Measurements from ENCODE around the gene CORIN. TPM values are rescaled to one million over a fixed set of nuclear protein-coding genes. Genes with fewer than 3 reads are reported as not detected.

The CORIN gene
- total and polyA plus RNA-seq, 10 of the 15 experiments (the other 5 are each of a cell fraction or from before 2014, with no cell fraction given): 0.02 to 0.45 (median 0.09) TPM; not detected in 3

DNA sequence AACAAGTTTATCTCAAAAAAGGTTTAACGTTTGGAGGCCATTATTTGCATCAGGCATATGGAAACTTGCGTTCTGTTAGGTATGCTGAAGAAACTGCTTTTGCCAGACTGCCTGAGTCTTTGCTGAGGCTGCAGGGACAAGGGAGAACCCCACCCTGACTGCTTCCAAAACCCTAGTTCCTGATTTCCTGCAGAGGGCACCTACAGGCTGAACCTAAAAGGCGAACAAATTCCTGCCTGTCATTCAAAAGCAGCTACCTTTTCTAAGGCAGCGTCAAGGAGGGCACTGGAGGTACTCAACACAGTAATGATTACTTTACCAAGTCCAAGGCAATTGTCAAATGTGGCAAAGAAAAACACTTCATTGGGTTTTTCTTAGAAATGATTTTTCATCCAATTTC lies 578 bp upstream of the CORIN start:
- DNase-seq (ENCODE audit: low read depth, low spot score) (no peak), FAIRE-seq (no peak), ATAC-seq (no peak)
- Histone ChIP-seq H2AFZ (ENCODE audit: control insufficient read depth, low read depth, low read length) (no peak overlapping the region), H3K79me2 (ENCODE audit: control insufficient read depth, insufficient read depth, low read length) (no peaks in the 10 kb centered on the region), H3K27me3 (replicated peaks in 1 of 2; ENCODE audit: control insufficient read depth in 2 of 2, insufficient read depth in 2 of 2, low read length in 1 of 2) (no peaks in the 10 kb centered on the region), H3K4me1 (ENCODE audit: control insufficient read depth, insufficient read depth, low read length) (peaks cover 27% of the 10 kb centered on the region), H3K4me2 (ENCODE audit: control insufficient read depth, insufficient read depth) (no peak overlapping the region), H3K4me3 (no peak overlapping the region), H3K9me3 (replicated peaks; ENCODE audit: control insufficient read depth, insufficient read depth, low read length) (no peaks in the 10 kb centered on the region), H3K27ac (ENCODE audit: control insufficient read depth, insufficient read depth) (no peak overlapping the region), H3K36me3 (ENCODE audit: control insufficient read depth in 2 of 2, insufficient read depth in 2 of 2, low read length in 1 of 2) (0 out of 4 replicates have a peak, but pooled peaks cover 0 to 3% of the 10 kb centered on the region in 2 experiments), H3K9ac (ENCODE audit: control insufficient read depth, insufficient read depth, low read length) (no peak overlapping the region), H4K20me1 (ENCODE audit: control insufficient read depth, insufficient read depth) (no peaks in the 10 kb centered on the region)
- RAD21 ChIA-PET (ENCODE audit: unreplicated experiment): interaction anchor here (1.3 to 2.9 kb wide), 7 partner anchors 14 to 375 kb away, joined by 3 to 16 read pairs (median 9); partner anchors contain the start of gene COMMD8
- CTCF ChIA-PET: interaction anchor here (1.1 to 9.0 kb wide), 22 partner anchors 8 to 729 kb away, joined by 3 to 153 read pairs (median 8); no protein-coding TSS in a partner anchor
- SMC1A ChIA-PET (ENCODE audit: uncharacterized antibody, unreplicated experiment): interaction anchor here (1.1 to 2.4 kb wide), 11 partner anchors 11 to 152 kb away, joined by 3 to 30 read pairs (median 5); no protein-coding TSS in a partner anchor
- in situ Hi-C loops (cut with MboI): loop anchor here (5.0 kb wide), 1 partner anchor 151 kb away; no protein-coding TSS in a partner anchor
- WGBS (ENCODE audit: insufficient coverage, insufficient replicate concordance, low lambda C conversion rate, missing lambda C conversion rate): 90% methylated on average over 4 of the region's 4 CpGs
- POLR2A ChIA-PET: no interaction called here
- no TSS peak for BruUV-seq (replicated peaks)
- TF ChIP-seq RCOR1 (conservative IDR thresholded peaks at IDR 0.05; ENCODE audit: low read depth, low read length) (no peak), NFYB (IDR thresholded peaks at IDR 0.05; ENCODE audit: insufficient read depth, low read depth, low read length) (peak; percentile 37; the same call in 1 of the 2 replicates)
- intact Hi-C loops (cut with micrococcal nuclease; ENCODE audit: unreplicated experiment): loop anchor here (5.0 kb wide), 2 partner anchors 94 to 346 kb away; no protein-coding TSS in a partner anchor

- H3K27me3 ChIP-seq (replicated peaks in 1 of 2; ENCODE audit: control insufficient read depth in 2 of 2, insufficient read depth in 2 of 2, low read length in 1 of 2): no peaks in the 10 kb centered on the region
- FAIRE-seq (no peak), DNase-seq (ENCODE audit: low read depth, low spot score) (no peak), ATAC-seq (peak; percentile 85)
- peak overlapping the region; percentile 74 for H3K4me3 ChIP-seq
- peak; percentile 47; the same call in 1 of the 2 replicates for TF ChIP-seq IKZF1 (conservative IDR thresholded peaks at IDR 0.05)
- no peak for TF ChIP-seq SMAD1 (IDR thresholded peaks at IDR 0.05; ENCODE audit: low read depth, partially characterized antibody)
- H3K27ac ChIP-seq (ENCODE audit: control insufficient read depth, insufficient read depth): no peak overlapping the region
- peaks cover 27% of the 10 kb centered on the region for H3K4me1 ChIP-seq (ENCODE audit: control insufficient read depth, insufficient read depth, low read length)
- no TSS peak for BruUV-seq (replicated peaks)
- 0 out of 4 replicates have a peak, but pooled peaks cover 0 to 3% of the 10 kb centered on the region in 2 experiments for H3K36me3 ChIP-seq (ENCODE audit: control insufficient read depth in 2 of 2, insufficient read depth in 2 of 2, low read length in 1 of 2)
- in situ Hi-C loops (cut with MboI): loop anchor here (5.0 kb wide), 1 partner anchor 150 kb away; no protein-coding TSS in a partner anchor
- H4K20me1 ChIP-seq (ENCODE audit: control insufficient read depth, insufficient read depth): no peaks in the 10 kb centered on the region
- H2AFZ ChIP-seq (ENCODE audit: control insufficient read depth, low read depth, low read length): peak overlapping the region; percentile 92
- ChIA-PET POLR2A (interaction anchor here (1.0 kb wide), 1 partner anchor 353 kb away, joined by 3 read pairs; no protein-coding TSS in a partner anchor), SMC1A (ENCODE audit: uncharacterized antibody, unreplicated experiment) (interaction anchor here (0.7 to 2.4 kb wide), 23 partner anchors 13 to 519 kb away, joined by 3 to 17 read pairs (median 3); no protein-coding TSS in a partner anchor), CTCF (interaction anchor here (0.6 to 9.0 kb wide), 38 partner anchors 10 to 464 kb away, joined by 3 to 153 read pairs (median 4); no protein-coding TSS in a partner anchor), RAD21 (ENCODE audit: unreplicated experiment) (interaction anchor here (0.6 to 3.3 kb wide), 18 partner anchors 13 to 211 kb away, joined by 3 to 33 read pairs (median 6); no protein-coding TSS in a partner anchor)
- WGBS (ENCODE audit: insufficient coverage, insufficient replicate concordance, low lambda C conversion rate, missing lambda C conversion rate): 1% methylated on average over 46 of the region's 58 CpGs
- peak overlapping the region; percentile 100 for H3K4me2 ChIP-seq (ENCODE audit: control insufficient read depth, insufficient read depth)
- H3K9ac ChIP-seq (ENCODE audit: control insufficient read depth, insufficient read depth, low read length): peak overlapping the region; percentile 47
- H3K79me2 ChIP-seq (ENCODE audit: control insufficient read depth, insufficient read depth, low read length): no peaks in the 10 kb centered on the region
- no peaks in the 10 kb centered on the region; the same call in 2 of the 3 replicates for H3K9me3 ChIP-seq (replicated peaks; ENCODE audit: control insufficient read depth, insufficient read depth, low read length)
- intact Hi-C loops (cut with micrococcal nuclease; ENCODE audit: unreplicated experiment): loop anchor here (5.0 kb wide), 2 partner anchors 95 to 345 kb away; no protein-coding TSS in a partner anchor
These were observed 566 bp downstream of the CORIN start for GRCh38 chr4:47837094-47837907.

Measured in GM12878 (cell line).